HTERT RPE-1 (cell line): ENCODE results near the gene AKAP1.

ENCODE experiments used
- in situ Hi-C: fragments of 300-500 bp; cut with MboI; formaldehyde crosslinking; loops from 4 replicates; pipeline ENCODE4 v1.14.3; 2020; ENCODE audit warnings: low sequenced_read_pairs

AKAP1 gene

DNA sequence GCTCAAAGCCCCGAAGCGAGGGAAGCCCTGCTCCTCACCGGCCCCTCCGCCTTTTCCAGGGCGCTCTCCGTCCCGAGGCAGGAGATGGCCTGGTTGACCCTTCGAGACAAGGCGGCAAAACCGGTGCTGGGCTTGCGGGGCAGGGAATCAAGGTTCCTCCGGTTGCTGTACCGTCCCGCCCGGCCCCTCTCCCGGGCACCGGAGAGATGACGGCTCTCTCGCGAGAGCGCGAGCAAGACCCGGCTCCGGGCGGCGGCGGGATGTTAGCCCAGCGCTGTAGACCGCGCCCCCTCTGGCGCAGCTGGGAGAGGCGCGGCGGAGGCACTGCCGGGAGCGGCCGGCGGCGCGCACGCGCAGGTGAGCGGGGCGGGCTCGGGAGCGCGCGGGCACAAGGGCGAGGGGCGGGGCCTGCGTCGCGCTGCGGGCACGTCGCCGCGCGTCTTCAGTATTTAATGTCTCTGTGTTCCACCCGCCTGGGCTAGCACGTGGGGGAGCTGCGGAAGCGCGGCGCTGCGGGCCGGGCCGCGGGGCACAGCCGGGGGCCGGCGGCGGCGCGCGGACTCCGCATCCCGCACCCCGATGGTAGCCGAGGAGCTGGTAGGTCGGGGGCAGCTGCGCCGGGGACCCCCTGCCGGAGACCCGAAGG lies at the start of gene AKAP1:
Gene AKAP1 (plus strand): TSS at position 445 of the 646 bp plus-strand sequence. CDS start 20,219 bp downstream, outside the sequence.
- in situ Hi-C loops, result no loop called here

DNA sequence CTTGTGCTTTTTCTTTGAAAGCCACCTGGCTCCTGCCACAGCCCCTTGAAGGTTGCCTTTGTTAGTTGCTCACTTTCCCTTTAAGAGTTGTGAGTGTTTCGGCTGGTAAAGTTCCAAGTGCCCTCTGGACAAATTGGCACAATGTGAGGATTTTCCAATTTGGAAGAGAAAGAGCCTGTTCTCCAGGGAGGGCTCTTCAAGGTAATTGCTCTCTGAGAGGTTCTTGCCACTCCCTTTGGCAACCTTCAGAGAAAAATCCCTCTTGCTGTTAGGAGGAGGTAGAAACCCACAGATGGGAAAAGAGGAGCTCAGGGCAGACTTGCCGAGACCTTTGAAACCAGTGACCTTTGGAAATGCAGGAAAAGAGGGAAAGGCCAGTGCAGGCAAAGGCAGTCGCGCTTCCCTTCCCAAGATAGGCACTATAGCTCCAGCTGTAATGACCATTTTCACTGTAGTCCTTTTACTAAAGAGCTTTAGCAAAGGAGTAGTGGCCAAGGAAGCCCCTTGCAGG lies 49.0 kb upstream of the AKAP1 start:
- in situ Hi-C loops, result no loop called here

DNA sequence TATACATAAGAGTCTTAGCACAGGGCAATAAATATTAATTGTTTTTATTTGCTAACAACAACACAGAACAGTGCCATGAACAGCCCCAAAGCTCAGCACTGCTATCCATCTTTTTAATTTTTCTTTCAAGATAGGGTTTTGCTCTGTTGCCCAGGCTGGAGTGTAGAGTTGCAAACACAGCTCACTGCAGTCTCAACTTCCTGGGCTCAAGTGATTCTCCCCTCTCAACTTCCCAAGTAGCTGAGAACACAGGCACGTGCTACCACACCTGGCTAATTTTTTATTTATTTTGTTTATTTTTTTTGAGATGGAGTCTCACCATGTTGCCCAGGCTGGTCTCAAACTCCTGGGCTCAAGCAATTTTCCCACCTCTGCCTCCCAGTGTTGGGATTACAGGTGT lies 47.6 kb upstream of the AKAP1 start:
- in situ Hi-C loops, result no loop called here

GRCh38 chr17:57038486-57038885 lies 46.6 kb upstream of the AKAP1 start:
- in situ Hi-C loops, result no loop called here

GRCh38 chr17:57040571-57040970 lies 44.5 kb upstream of the AKAP1 start:
- in situ Hi-C loops, result no loop called here

- in situ Hi-C loops, result no loop called here
Measured at GRCh38 chr17:57043276-57043675, 41.8 kb upstream of the AKAP1 start.

DNA sequence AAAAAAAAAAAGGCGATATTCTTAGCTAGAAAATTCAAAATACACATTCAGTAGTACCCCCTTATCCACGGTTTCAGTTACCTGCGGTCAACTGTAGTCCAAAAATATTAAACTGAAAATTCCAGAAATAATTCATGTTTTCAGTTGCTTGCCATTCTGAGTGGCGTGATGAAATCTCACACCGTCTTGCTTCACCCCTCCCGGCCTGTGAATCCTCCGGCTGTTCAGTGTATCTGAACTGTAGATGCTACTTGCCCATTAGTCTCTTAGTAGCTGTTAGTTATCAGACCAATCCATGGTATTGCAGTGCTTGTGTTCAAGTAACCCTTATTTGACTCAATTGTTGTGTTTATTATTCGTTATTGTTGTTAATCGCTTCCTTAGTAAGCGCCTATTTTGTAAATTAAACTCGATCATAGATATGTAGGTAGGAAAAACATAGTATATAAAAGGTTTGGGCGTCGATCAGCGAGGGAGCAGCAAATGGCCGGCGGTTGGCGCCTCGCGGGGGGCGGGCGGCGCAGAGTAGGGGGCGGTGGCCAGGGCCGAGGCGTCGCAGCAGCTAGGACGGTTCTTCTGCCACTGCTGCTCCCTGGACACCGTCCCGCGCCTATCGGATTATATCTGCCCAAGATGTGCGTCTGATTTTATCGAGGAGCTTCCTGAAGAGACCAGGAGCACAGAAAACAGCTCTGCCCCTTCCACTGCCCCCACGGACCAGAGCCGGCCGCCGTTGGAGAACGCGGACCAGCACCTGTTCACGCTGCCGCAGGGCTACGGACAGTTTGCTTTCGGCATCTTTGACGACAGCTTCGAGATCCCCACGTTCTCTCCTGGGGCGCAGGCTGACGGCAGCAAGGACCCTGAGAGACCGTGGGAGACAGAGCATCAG lies 39.8 kb upstream of the AKAP1 start:
- in situ Hi-C loops, result no loop called here

GRCh38 chr17:57045868-57046704 lies 39.0 kb upstream of the AKAP1 start:
- in situ Hi-C loops, result no loop called here

GRCh38 chr17:57046749-57047148 lies 38.3 kb upstream of the AKAP1 start:
- in situ Hi-C loops, result no loop called here

GRCh38 chr17:57048096-57048495 lies 37.0 kb upstream of the AKAP1 start:
- in situ Hi-C loops, result no loop called here

- in situ Hi-C loops, result no loop called here
Measured at GRCh38 chr17:57050306-57050705, 34.7 kb upstream of the AKAP1 start.

- in situ Hi-C loops, result no loop called here
Measured at GRCh38 chr17:57051886-57052361, 33.1 kb upstream of the AKAP1 start.

DNA sequence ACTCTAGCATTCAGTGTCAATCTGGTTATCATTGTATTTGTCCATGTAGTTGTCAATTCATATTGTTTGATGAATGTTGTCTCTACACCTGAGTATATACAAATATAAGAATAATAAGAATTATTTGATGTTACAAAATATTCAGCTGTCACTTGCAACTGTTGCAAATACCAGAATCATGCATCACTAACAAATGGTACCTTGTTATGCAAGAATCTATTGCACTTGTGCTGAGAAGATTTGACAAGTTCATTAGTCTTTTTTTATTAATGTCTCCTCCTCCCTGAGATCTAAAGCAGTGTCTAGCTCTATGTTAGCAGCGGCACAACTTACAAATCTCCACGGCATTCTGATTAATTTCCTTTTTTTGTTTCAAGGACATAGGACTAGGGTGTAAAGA lies 22.2 kb upstream of the AKAP1 start:
- in situ Hi-C loops, result no loop called here

GRCh38 chr17:57067162-57067561 lies 17.9 kb upstream of the AKAP1 start:
- in situ Hi-C loops, result no loop called here

GRCh38 chr17:57067781-57068180 lies 17.3 kb upstream of the AKAP1 start:
- in situ Hi-C loops, result no loop called here

GRCh38 chr17:57068222-57068658 lies 16.8 kb upstream of the AKAP1 start:
- in situ Hi-C loops, result no loop called here

DNA sequence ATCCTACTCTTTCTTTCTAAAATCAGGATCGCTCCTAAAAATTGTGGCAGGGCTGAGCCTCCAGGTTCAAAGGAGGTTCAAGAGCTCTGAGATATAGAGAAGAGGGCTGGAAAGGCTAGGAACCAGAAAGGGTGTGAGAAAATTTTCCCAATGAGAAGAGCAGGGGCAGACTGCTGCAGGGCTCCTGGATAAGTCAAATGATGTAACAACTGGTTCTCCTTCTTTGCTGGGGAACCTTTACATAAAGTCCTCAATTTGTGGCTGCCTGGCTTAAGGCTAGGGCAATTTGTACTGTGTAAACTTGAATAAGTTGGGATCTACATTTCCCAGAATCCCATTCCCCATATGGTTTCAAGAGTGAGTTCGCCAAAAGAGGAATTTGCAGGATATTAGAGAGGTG lies 16.3 kb upstream of the AKAP1 start:
- in situ Hi-C loops, result no loop called here

DNA sequence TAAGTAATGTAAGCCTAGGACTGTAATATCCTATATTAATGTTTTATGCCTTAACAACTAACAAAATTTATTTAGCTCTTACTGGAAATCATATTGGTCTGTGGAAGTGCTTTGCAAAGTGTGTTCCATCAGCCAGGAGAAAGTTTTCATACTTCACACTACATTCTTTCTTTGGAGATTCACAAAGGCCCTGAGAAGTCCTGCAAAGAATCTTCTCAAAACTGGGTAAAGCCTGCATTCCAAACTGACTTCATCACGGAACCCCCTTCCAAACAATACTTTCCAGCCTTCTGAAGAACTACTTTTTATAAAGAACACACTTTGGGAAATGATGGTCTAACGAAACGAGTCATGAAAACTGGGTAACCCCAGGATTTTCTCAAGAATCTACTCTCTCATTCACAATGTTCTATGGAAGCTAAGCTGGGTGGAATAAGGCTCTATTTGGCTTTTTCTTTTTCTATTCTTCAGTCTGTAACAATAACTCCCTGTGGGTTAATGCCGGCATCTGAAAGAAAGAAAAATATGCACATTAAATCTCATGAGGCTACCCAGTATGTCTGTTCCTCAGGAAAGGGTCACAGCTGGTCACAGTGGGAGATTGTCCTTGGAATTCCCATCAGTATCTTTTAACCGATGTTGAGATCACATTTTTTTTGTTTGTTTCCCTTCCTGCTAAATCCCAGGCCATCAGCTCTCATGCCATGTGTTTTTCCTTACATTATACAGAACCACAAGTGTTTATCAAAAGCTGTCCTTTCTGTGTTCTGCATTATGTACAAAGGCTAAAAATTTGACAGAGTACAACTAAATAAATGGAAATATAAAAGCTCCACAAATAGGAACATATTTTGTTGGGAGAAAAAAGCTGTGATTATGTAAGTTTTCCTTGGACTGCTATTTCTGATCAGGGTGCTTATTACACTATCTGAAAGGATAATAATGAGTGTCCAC lies 12.8 kb upstream of the AKAP1 start:
- in situ Hi-C loops, result no loop called here

GRCh38 chr17:57073626-57074025 lies 11.4 kb upstream of the AKAP1 start:
- in situ Hi-C loops, result no loop called here

GRCh38 chr17:57075193-57075592 lies 9.9 kb upstream of the AKAP1 start:
- in situ Hi-C loops, result no loop called here
